GM21423 (cell line): Measurements from ENCODE around the gene ZNF146.
"Not testable (repeated sequence)": the region's sequence is repeated elsewhere in the genome, so short reads cannot be mapped to it uniquely, and the experiment has no call there.

ENCODE experiments used
- ATAC-seq: cut with Tn5 transposase; IDR thresholded peaks from one replicate; pipeline ENCODE4 v1.9.1; 2021; ENCODE audit warnings: mild to moderate bottlenecking, moderate library complexity; ENCODE audit not compliant: unreplicated experiment

Gene ZNF146

DNA sequence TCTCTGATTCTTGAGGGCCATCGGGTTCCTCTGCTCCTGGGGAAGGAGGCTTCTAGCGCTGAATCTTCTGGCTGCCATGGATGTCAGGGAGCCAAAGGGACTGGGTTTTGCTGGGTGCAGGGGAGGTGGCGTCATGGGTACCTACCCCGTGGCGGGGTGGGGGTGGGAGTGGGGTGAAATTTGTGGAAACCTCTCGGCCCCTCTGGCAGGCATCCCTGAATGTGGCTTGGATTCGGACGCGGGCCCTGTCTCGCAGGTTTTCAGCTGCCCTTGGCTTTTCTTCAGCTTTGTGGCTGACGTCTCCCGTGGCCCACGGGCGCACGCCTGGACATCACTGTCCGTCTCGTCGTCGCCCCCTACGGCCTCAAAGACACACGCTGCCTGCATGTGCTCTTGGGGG, 53.2 kb downstream of the ZNF146 start:
- ATAC-seq = not testable (repeated sequence)

DNA sequence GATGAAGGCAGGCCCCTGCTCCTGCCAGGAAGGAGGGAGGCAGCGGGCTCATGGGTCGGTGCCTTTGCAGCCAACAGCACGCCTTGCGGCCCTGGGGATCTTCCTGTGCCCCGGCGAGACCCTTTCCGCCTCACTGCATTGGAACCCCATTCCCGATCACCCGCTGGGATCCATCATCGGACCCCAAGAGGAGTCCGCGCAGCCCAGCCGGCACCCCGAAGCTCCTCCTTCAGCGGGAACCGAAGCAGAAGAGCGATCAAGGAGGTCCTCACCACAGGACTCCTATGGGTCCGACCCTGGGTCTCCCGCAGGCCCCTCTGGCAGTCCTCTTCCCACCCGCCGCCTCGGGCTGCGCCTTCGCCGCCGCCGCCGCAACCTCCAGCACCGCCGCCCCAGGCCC, 53.7 kb downstream of the ZNF146 start:
- ATAC-seq = not testable (repeated sequence)

DNA sequence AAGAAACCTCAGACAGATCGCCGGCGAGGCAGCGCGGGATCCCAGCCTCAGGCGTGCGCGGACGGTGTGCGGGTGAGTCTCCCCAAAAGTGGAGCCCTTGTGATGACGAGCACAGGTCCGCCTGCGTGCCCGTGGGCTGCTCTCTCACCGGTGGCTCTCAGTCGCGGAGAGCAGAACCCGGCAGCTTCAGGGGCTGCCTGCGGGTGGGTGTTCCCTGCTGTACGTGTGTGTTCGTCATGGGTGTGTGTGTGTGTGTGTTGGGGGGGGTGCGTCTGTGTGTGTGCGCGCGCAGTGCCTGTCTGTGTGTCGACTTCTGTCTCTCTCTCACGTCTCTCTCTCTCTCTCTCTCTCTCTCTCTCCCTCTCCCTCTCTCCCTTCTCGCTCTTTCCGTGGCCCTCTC, 54.4 kb downstream of the ZNF146 start:
- ATAC-seq = not testable (repeated sequence)
